Upper lobe of right lung (tissue), 1 donor: ENCODE results near the gene COL6A2. TPM values are rescaled to one million over a fixed set of nuclear protein-coding genes. Genes with fewer than 3 reads are reported as not detected.

Experiments
- ATAC-seq: fragments of 200-7000 bp; cut with Tn5 transposase; one replicate; pipeline ENCODE4 v1.9.1; 2020; ENCODE audit warnings: mild to moderate bottlenecking, moderate library complexity
- DNase-seq: peaks from one replicate; pipeline ENCODE4 v3.0.0-alpha.2; 2020
- H3K27ac ChIP-seq: fragments of 200-600 bp; one replicate; pipeline ENCODE4 v1.8.0; 2022
- H3K27me3 ChIP-seq: fragments of 200-600 bp; one replicate; pipeline ENCODE4 v1.8.0; 2022; ENCODE audit warnings: mild to moderate bottlenecking
- H3K36me3 ChIP-seq: fragments of 200-600 bp; one replicate; pipeline ENCODE4 v1.8.0; 2022
- H3K4me1 ChIP-seq: fragments of 200-600 bp; one replicate; pipeline ENCODE4 v1.8.0; 2022
- H3K4me3 ChIP-seq: fragments of 200-600 bp; one replicate; pipeline ENCODE4 v1.8.0; 2022; ENCODE audit warnings: mild to moderate bottlenecking
- H3K9me3 ChIP-seq: fragments of 200-600 bp; one replicate; pipeline ENCODE4 v1.8.0; 2022
- intact Hi-C: fragments of 100-400 bp; cut with DNase I; formaldehyde crosslinking; loops from one replicate; pipeline ENCODE4 v1.11.0; 2022
- total RNA-seq: library from RNA; stranded (reverse); fragmentation: NEBNext Ultra II Directional; extraction: Animal tissue kit (Norgen Biotek cat#: 25700); gene quantifications from one replicate; pipeline ENCODE4 v1.2.1, GENCODE V29; 2021
- TF ChIP-seq, protein P1 (sequence below): fragments of 200-600 bp; IDR thresholded peaks from one replicate; pipeline ENCODE4 v1.8.0; 2022; ENCODE audit warnings: antibody characterized with exemption
- donor health status: DM: no; HTN: yes; CAD: no; lungs with severe emphysema.

COL6A2 gene
- total RNA-seq, 1 donor from 2014 or later = 269 TPM

DNA sequence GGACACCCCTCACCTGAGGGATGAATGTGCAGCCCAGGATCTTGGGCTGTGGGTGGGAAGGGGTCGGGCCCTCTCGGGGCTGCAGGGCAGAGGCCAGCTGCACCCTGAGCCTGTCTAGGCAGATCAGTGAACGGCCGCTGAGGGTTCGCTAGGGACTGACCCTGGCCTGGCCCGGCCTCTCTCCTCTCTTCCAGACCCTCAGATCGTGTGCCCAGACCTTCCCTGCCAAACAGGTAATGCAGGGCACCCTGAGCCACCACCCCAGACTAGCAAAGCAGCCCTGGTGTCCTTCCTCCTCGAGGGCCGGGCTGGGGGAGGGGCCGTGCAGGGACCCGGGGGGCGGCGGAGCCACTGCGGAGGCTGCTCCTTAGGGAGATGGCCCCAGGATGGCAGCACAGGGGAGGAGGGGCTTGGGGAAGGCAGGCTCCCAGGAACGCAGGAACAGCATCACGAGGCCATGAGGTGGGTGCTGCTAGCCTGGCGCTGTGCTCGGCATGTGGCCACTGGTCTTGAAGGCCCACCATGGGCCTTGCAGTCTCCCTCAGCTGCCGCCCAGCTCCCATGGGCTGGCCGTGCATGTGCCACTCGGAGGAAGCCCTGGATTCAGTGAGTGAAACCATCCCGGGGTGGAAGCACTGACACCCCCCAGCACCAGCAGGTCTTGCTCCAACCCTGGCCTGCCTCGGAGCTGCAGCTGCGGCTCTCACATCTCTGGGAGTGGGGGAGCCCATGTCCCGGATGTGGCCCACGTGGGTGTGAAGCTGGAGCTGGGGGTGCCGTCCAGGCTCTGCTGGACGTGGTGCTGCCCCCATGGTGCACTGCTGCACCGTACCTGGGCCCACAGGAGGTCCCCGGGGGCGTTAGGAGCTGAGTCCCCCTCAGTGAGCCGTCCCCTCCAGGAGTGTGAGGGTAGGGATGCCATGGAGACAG, 28.7 kb downstream of the COL6A2 start:
- DNase-seq = peak; percentile 55
- no peak overlapping the region for H3K27ac ChIP-seq
- intact Hi-C loops = no loop called here

GRCh38 chr21:46127239-46128105, 29.6 kb downstream of the COL6A2 start:
- Histone ChIP-seq H3K4me1 (no peaks in the 10 kb centered on the region), H3K36me3 (peaks cover 10% of the 10 kb centered on the region), H3K27ac (no peak overlapping the region), H3K9me3 (no peaks in the 10 kb centered on the region), H3K27me3 (no peaks in the 10 kb centered on the region), H3K4me3 (no peak overlapping the region)
- ATAC-seq = no peak
- DNase-seq = peak; percentile 51
- intact Hi-C loops = no loop called here
- TF ChIP-seq, protein P1, sequence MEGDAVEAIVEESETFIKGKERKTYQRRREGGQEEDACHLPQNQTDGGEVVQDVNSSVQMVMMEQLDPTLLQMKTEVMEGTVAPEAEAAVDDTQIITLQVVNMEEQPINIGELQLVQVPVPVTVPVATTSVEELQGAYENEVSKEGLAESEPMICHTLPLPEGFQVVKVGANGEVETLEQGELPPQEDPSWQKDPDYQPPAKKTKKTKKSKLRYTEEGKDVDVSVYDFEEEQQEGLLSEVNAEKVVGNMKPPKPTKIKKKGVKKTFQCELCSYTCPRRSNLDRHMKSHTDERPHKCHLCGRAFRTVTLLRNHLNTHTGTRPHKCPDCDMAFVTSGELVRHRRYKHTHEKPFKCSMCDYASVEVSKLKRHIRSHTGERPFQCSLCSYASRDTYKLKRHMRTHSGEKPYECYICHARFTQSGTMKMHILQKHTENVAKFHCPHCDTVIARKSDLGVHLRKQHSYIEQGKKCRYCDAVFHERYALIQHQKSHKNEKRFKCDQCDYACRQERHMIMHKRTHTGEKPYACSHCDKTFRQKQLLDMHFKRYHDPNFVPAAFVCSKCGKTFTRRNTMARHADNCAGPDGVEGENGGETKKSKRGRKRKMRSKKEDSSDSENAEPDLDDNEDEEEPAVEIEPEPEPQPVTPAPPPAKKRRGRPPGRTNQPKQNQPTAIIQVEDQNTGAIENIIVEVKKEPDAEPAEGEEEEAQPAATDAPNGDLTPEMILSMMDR = no peak

More for the DNA sequence above, 28.7 kb downstream of the COL6A2 start:
- no peaks in the 10 kb centered on the region for H3K4me1 ChIP-seq
- TF ChIP-seq, protein P1 = no peak
- H3K9me3 ChIP-seq = no peaks in the 10 kb centered on the region
- H3K27me3 ChIP-seq = no peaks in the 10 kb centered on the region
- no peak overlapping the region for H3K4me3 ChIP-seq
- ATAC-seq = no peak
- peaks cover 17% of the 10 kb centered on the region for H3K36me3 ChIP-seq

GRCh38 chr21:46128106-46128932, 30.4 kb downstream of the COL6A2 start:
- ATAC-seq (no peak), DNase-seq (peak; percentile 57)
- intact Hi-C loops = no loop called here
- Histone ChIP-seq H3K4me3 (no peak overlapping the region), H3K9me3 (no peaks in the 10 kb centered on the region), H3K36me3 (peaks cover 8% of the 10 kb centered on the region), H3K27ac (no peak overlapping the region), H3K27me3 (no peaks in the 10 kb centered on the region), H3K4me1 (no peaks in the 10 kb centered on the region)
- TF ChIP-seq, protein P1 = no peak

DNA sequence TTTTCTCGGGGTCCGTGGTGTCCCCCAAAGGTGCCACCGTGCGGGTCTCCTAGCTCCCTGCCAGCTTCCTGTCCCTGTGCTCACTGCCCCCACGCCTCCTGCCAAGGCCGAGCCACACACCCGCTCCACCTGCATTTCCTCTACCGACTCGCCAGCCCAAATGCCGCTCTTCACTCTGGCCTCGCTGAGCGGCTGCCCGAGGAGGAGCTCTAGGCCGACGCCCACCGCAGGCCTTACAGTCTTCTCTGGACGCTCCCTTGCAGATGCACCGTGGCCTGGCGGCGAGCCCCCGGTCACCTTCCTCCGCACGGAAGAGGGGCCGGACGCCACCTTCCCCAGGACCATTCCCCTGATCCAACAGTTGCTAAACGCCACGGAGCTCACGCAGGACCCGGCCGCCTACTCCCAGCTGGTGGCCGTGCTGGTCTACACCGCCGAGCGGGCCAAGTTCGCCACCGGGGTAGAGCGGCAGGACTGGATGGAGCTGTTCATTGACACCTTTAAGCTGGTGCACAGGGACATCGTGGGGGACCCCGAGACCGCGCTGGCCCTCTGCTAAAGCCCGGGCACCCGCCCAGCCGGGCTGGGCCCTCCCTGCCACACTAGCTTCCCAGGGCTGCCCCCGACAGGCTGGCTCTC, 31.1 kb downstream of the COL6A2 start:
- Histone ChIP-seq H3K27me3 (no peaks in the 10 kb centered on the region), H3K4me1 (no peaks in the 10 kb centered on the region), H3K36me3 (peaks cover 8% of the 10 kb centered on the region), H3K9me3 (no peaks in the 10 kb centered on the region), H3K4me3 (no peak overlapping the region), H3K27ac (no peak overlapping the region)
- TF ChIP-seq, protein P1 = no peak
- peak; percentile 57 for DNase-seq
- ATAC-seq = no peak
- intact Hi-C loops = no loop called here
